Measurements from ENCODE around the gene VPREB1. TPM values are rescaled to one million over a fixed set of nuclear protein-coding genes. Genes with fewer than 3 reads are reported as not detected.
A peak's percentile ranks its signal among the peaks of the same experiment; 100 is the strongest.

Gene VPREB1, protein sequence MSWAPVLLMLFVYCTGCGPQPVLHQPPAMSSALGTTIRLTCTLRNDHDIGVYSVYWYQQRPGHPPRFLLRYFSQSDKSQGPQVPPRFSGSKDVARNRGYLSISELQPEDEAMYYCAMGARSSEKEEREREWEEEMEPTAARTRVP
- not detected in 2 replicates for total RNA-seq (ENCODE audit: low replicate concordance)

DNA sequence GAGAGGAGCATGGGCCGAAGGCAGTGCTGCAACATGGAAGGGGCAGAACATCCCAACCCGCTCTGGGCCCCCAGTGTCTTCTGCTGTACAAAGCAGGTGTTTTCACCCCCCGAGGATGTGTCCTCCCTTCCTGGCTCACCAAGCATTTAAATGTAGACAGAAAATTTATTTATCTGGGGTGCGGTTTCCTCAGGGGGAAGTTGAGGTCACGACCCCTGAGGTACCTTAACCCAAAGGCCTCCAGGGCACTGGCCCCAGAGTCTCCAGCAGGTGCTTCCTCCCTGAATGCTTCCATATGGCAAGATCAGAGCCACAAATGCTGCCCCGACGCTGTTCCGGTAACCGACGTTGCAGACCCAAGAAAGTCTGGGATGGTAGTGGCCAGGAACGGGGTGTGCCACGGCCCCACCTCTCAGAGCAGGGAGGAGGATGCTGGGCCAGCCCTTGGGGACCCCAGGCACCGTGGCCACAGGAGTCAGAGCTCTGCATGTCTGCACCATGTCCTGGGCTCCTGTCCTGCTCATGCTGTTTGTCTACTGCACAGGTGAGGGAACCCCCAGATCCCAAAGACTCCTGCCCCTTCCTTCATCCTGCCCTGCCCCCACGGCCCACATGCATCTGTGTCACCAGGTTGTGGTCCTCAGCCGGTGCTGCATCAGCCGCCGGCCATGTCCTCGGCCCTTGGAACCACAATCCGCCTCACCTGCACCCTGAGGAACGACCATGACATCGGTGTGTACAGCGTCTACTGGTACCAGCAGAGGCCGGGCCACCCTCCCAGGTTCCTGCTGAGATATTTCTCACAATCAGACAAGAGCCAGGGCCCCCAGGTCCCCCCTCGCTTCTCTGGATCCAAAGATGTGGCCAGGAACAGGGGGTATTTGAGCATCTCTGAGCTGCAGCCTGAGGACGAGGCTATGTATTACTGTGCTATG, at the start of gene VPREB1:
VPREB1 (plus strand) TSS at position 471 of the 935 bp plus-strand sequence; CDS start at position 499, 28 bp downstream.
- H3K27ac Mint-ChIP-seq = no peak within 1 kb of the TSS
- Histone ChIP-seq H3K27ac (no peak within 1 kb of the TSS), H3F3A (ENCODE audit: low read depth) (no peaks in the 10 kb centered on the region), H4K20me1 (ENCODE audit: low read depth) (no peaks in the 10 kb centered on the region), H3K36me3 (no peaks in the 10 kb centered on the region), H3K9ac (no peak within 1 kb of the TSS), H2AFZ (replicated peaks) (no peak within 1 kb of the TSS), H3K79me2 (ENCODE audit: low read depth) (no peaks in the 10 kb centered on the region), H3K27me3 (peaks cover 100% of the 10 kb centered on the region), H3K4me1 (no peaks in the 10 kb centered on the region), H3K9me3 (ENCODE audit: low read depth) (no peaks in the 10 kb centered on the region), H3K4me3 (no peak within 1 kb of the TSS), H3K4me2 (no peak within 1 kb of the TSS)
- no peaks in the 10 kb centered on the region for H3K36me3 Mint-ChIP-seq
- peaks cover 4% of the 10 kb centered on the region for H3K9me3 Mint-ChIP-seq
- no peak for DNase-seq (ENCODE audit: low spot score)
- TF ChIP-seq EZH2phosphoT487 (IDR thresholded peaks at IDR 0.05) = no peak
- no peak for TF ChIP-seq EZH2 (IDR thresholded peaks at IDR 0.05)
- TF ChIP-seq, protein P1, sequence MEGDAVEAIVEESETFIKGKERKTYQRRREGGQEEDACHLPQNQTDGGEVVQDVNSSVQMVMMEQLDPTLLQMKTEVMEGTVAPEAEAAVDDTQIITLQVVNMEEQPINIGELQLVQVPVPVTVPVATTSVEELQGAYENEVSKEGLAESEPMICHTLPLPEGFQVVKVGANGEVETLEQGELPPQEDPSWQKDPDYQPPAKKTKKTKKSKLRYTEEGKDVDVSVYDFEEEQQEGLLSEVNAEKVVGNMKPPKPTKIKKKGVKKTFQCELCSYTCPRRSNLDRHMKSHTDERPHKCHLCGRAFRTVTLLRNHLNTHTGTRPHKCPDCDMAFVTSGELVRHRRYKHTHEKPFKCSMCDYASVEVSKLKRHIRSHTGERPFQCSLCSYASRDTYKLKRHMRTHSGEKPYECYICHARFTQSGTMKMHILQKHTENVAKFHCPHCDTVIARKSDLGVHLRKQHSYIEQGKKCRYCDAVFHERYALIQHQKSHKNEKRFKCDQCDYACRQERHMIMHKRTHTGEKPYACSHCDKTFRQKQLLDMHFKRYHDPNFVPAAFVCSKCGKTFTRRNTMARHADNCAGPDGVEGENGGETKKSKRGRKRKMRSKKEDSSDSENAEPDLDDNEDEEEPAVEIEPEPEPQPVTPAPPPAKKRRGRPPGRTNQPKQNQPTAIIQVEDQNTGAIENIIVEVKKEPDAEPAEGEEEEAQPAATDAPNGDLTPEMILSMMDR (IDR thresholded peaks at IDR 0.05) = no peak
- H3K27me3 Mint-ChIP-seq (ENCODE audit: insufficient read depth, low read depth) = peaks cover 37% of the 10 kb centered on the region
- no peak within 1 kb of the TSS for H3K4me3 Mint-ChIP-seq
- peaks cover 3% of the 10 kb centered on the region for H3K4me1 Mint-ChIP-seq

DNA sequence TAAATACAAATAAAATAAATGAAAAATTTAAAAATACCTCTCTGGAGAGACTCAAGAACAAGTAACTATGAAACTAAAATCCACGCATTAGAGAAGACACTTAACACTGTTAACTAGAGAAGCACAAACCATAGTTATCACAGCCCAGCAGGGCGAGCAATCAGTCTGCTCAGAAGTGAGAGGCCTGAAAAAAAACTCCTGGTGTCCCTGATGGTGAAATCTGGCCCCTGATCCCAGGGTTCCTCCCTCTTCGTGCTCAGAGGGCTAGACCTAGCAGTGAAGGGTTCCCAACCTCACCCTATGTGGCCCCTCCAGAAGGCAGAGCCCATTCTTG, 49.7 kb upstream of the VPREB1 start:
- Histone ChIP-seq H3K27me3 (peaks cover 99% of the 10 kb centered on the region), H3K4me1 (no peaks in the 10 kb centered on the region), H3F3A (ENCODE audit: low read depth) (no peaks in the 10 kb centered on the region), H3K79me2 (ENCODE audit: low read depth) (no peaks in the 10 kb centered on the region), H3K9ac (no peak overlapping the region), H3K36me3 (no peaks in the 10 kb centered on the region), H2AFZ (replicated peaks) (no peak overlapping the region), H4K20me1 (ENCODE audit: low read depth) (no peaks in the 10 kb centered on the region), H3K27ac (no peak overlapping the region), H3K4me2 (no peak overlapping the region), H3K9me3 (ENCODE audit: low read depth) (no peaks in the 10 kb centered on the region), H3K4me3 (no peak overlapping the region)
- Mint-ChIP-seq H3K27me3 (ENCODE audit: insufficient read depth, low read depth) (peaks cover 31% of the 10 kb centered on the region), H3K9me3 (peaks cover 5% of the 10 kb centered on the region), H3K4me1 (no peaks in the 10 kb centered on the region), H3K4me3 (no peak overlapping the region), H3K36me3 (no peaks in the 10 kb centered on the region), H3K27ac (no peak overlapping the region)
- TF ChIP-seq EZH2phosphoT487 (IDR thresholded peaks at IDR 0.05) = no peak
- DNase-seq (ENCODE audit: low spot score) = no peak

DNA sequence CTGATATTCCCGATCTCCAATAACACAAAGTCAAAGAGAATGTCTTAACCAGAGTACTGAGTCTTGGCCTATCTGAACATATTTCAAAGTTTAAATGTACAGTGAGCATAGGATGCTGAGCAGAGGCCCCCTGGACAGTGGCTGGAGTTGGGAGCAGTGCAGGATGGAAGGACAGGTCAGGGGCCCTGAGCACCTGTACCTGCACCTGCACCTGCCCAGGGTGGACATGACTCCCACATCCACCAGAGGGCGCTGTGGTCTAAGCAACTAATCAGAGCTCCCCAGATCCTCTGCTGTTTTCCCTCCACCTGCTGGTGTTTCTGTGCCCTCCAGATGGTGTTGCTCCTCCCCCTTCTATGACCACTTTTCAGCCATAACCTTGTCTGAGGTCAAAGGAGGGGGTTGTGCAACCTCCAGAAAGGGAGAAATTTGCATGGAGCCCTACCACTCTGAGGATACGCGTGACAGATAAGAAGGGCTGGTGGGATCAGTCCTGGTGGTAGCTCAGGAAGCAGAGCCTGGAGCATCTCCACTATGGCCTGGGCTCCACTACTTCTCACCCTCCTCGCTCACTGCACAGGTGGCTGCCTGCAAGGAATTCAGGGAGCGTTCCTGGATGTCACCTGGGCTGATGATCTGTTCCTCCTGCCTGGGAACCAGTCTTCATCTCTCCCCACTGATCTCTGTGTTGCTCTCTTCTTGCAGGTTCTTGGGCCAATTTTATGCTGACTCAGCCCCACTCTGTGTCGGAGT, 49.1 kb upstream of the VPREB1 start:
- H3K27me3 Mint-ChIP-seq (ENCODE audit: insufficient read depth, low read depth) = peaks cover 31% of the 10 kb centered on the region
- no peaks in the 10 kb centered on the region for H3K36me3 ChIP-seq
- H3F3A ChIP-seq (ENCODE audit: low read depth) = no peaks in the 10 kb centered on the region
- H3K79me2 ChIP-seq (ENCODE audit: low read depth) = no peaks in the 10 kb centered on the region
- H3K27ac ChIP-seq = no peak overlapping the region
- H3K9ac ChIP-seq = no peak overlapping the region
- peak; percentile 90 for DNase-seq (ENCODE audit: low spot score)
- H3K36me3 Mint-ChIP-seq = no peaks in the 10 kb centered on the region
- no peak overlapping the region for H3K4me3 Mint-ChIP-seq
- no peak overlapping the region for H3K4me2 ChIP-seq
- no peaks in the 10 kb centered on the region for H4K20me1 ChIP-seq (ENCODE audit: low read depth)
- peaks cover 2% of the 10 kb centered on the region for H3K9me3 Mint-ChIP-seq
- peaks cover 99% of the 10 kb centered on the region for H3K27me3 ChIP-seq
- no peak overlapping the region for H3K4me3 ChIP-seq
- H2AFZ ChIP-seq (replicated peaks) = no peak overlapping the region
- peaks cover under 1% of the 10 kb centered on the region for H3K4me1 Mint-ChIP-seq
- no peaks in the 10 kb centered on the region for H3K9me3 ChIP-seq (ENCODE audit: low read depth)
- TF ChIP-seq EZH2phosphoT487 (IDR thresholded peaks at IDR 0.05) = no peak
- TF ChIP-seq, protein P1 (IDR thresholded peaks at IDR 0.05) = peak; percentile 96
- H3K4me1 ChIP-seq = no peaks in the 10 kb centered on the region
- H3K27ac Mint-ChIP-seq = no peak overlapping the region

Measured in neural progenitor cell (in vitro differentiated cells).